ENCODE results near the gene ZNF718.
"Not testable (repeated sequence)": the region's sequence is repeated elsewhere in the genome, so short reads cannot be mapped to it uniquely, and the experiment has no call there.

ZNF718 gene

DNA sequence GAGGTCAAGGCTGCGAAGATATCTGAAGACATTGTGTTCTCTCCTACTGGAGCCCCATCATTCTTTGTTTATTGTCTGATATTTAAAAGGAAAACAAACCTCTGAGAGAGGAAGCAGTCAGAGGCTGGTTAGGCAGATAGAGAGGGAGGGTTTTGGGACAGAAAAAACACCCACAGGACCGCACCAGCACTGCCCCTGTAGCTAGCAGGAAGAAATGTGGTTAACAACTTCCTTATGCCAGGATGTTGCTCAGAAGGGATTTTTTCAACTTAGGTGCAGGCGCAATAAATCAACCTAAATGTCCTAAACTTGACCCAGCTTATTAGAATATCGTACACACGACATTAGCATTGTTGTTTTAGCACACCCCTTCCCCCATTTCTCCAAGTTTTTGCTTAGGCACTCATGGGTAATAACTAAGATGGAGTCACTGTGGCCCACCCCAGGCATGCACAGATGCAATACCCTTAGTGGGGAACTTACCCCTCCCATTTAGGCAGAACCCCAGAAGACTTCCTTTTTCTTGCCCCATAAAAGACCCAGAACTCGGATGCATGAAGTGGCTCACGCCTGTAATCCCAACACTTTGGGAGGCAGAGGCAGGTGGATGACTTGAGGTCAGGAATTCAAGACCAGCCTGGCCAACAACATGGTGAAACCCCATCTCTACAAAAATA is 2.8 kb upstream of the ZNF718 start:
- Histone ChIP-seq H3K36me3 (ENCODE audit: insufficient read depth, low read length) (peaks cover 8% of the 10 kb centered on the region), H2AFZ (ENCODE audit: low read depth, low read length) (no peak overlapping the region), H3K9me3 (ENCODE audit: low read length) (peaks cover 12% of the 10 kb centered on the region), H3K4me3 (ENCODE audit: low read length) (no peak overlapping the region), H3K27me3 (ENCODE audit: insufficient read depth, low read length) (no peaks in the 10 kb centered on the region), H3K4me1 (ENCODE audit: insufficient read depth, low read length) (peaks cover 9% of the 10 kb centered on the region)

- H2AFZ ChIP-seq (ENCODE audit: low read depth, low read length) = peak overlapping the region; percentile 50
- not testable (repeated sequence) for H3K27me3 ChIP-seq (ENCODE audit: insufficient read depth, low read length); H3K4me1 ChIP-seq (ENCODE audit: insufficient read depth, low read length)
- peak overlapping the region; percentile 64 for H3K4me3 ChIP-seq (ENCODE audit: low read length)
- H3K36me3 ChIP-seq (ENCODE audit: insufficient read depth, low read length) = peaks cover 12% of the 10 kb centered on the region
- H3K9me3 ChIP-seq (ENCODE audit: low read length) = peaks cover 15% of the 10 kb centered on the region
Measured at GRCh38 chr4:123922-124274, 403 bp upstream of the ZNF718 start.

GRCh38 chr4:125091-125771 is 930 bp downstream of the ZNF718 start:
- peaks cover 12% of the 10 kb centered on the region for H3K36me3 ChIP-seq (ENCODE audit: insufficient read depth, low read length)
- H3K9me3 ChIP-seq (ENCODE audit: low read length) = peaks cover 15% of the 10 kb centered on the region
- peaks cover 9% of the 10 kb centered on the region for H3K4me1 ChIP-seq (ENCODE audit: insufficient read depth, low read length)
- no peaks in the 10 kb centered on the region for H3K27me3 ChIP-seq (ENCODE audit: insufficient read depth, low read length)
- peak overlapping the region; percentile 50 for H2AFZ ChIP-seq (ENCODE audit: low read depth, low read length)
- peak overlapping the region; percentile 64 for H3K4me3 ChIP-seq (ENCODE audit: low read length)

- peaks cover 9% of the 10 kb centered on the region for H3K4me1 ChIP-seq (ENCODE audit: insufficient read depth, low read length)
- no peak overlapping the region for H2AFZ ChIP-seq (ENCODE audit: low read depth, low read length)
- H3K36me3 ChIP-seq (ENCODE audit: insufficient read depth, low read length) = peaks cover 12% of the 10 kb centered on the region
- H3K4me3 ChIP-seq (ENCODE audit: low read length) = peak overlapping the region; percentile 64
- H3K27me3 ChIP-seq (ENCODE audit: insufficient read depth, low read length) = no peaks in the 10 kb centered on the region
- peaks cover 12% of the 10 kb centered on the region for H3K9me3 ChIP-seq (ENCODE audit: low read length)
Measured at GRCh38 chr4:125833-126232, 1.5 kb downstream of the ZNF718 start.

DNA sequence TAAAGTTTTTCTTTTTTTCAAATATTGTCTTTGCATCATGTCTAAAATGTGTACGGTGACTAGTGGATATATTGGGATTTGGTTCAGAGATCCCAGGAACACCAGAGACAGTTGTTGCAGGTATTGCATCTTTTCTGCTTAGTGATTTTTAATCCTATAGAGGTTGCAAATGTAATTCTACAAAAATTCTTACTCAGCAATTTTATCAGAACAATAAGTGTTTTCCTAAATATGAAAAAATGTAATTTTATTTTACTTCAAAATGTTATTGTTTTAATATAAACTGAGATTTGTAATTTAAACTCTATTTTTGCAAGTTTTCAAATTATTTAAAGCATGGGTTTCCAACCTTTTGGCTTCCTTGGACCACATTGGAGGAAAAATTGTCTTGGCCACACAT is 8.2 kb downstream of the ZNF718 start:
- H3K4me1 ChIP-seq (ENCODE audit: insufficient read depth, low read length) = no peaks in the 10 kb centered on the region
- no peak overlapping the region for H3K4me3 ChIP-seq (ENCODE audit: low read length)
- H3K9me3 ChIP-seq (ENCODE audit: low read length) = peaks cover 35% of the 10 kb centered on the region
- H3K36me3 ChIP-seq (ENCODE audit: insufficient read depth, low read length) = peaks cover 43% of the 10 kb centered on the region
- no peaks in the 10 kb centered on the region for H3K27me3 ChIP-seq (ENCODE audit: insufficient read depth, low read length)
- no peak overlapping the region for H2AFZ ChIP-seq (ENCODE audit: low read depth, low read length)

DNA sequence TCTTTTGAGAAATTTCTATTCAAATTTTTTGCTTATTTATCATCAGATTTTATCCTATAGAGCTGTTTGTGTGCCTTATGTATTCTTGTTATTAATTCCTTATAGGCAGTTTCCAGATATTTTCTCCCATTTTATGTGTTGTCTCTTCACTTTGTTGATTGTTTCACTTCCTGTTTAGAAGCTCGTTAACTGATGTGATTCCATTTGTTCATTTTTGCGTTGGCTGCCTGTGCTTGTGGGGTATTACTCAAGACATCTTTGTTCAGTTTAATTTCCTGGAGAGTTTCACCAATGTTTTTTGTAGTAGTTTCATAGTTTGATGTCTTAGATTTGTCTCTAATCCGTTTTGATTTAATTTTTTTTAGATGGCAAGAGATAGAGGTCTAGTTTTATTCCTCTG is 14.6 kb downstream of the ZNF718 start:
- H2AFZ ChIP-seq (ENCODE audit: low read depth, low read length) = no peak overlapping the region
- no peak overlapping the region for H3K4me3 ChIP-seq (ENCODE audit: low read length)
- H3K9me3 ChIP-seq (ENCODE audit: low read length) = peaks cover 72% of the 10 kb centered on the region
- no peaks in the 10 kb centered on the region for H3K27me3 ChIP-seq (ENCODE audit: insufficient read depth, low read length)
- H3K4me1 ChIP-seq (ENCODE audit: insufficient read depth, low read length) = no peaks in the 10 kb centered on the region
- H3K36me3 ChIP-seq (ENCODE audit: insufficient read depth, low read length) = peaks cover 78% of the 10 kb centered on the region

DNA sequence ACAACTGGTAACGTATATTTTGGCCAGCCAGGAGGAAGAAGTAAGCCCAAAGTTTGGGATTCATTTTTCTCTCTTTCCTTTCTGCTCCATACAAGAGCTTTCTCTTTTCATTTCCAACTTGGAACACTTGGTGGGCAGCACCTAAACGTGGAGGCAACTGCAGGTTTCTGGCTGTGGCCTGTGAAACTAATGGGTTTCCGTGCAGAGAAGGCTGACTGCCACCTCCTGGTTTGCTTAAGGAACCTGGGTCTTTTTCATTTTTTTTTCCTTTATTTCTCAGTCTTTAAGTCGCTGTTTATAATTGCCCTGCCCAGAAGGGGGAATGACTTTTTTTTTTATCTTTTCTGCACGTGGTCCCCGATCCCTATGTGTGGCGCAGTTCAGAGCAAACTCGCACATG is 15.4 kb downstream of the ZNF718 start:
- H3K4me1 ChIP-seq (ENCODE audit: insufficient read depth, low read length) = no peaks in the 10 kb centered on the region
- peaks cover 67% of the 10 kb centered on the region for H3K9me3 ChIP-seq (ENCODE audit: low read length)
- no peak overlapping the region for H3K4me3 ChIP-seq (ENCODE audit: low read length)
- H3K36me3 ChIP-seq (ENCODE audit: insufficient read depth, low read length) = peaks cover 71% of the 10 kb centered on the region
- no peaks in the 10 kb centered on the region for H3K27me3 ChIP-seq (ENCODE audit: insufficient read depth, low read length)
- H2AFZ ChIP-seq (ENCODE audit: low read depth, low read length) = no peak overlapping the region

GRCh38 chr4:146621-147020 is 22.3 kb downstream of the ZNF718 start:
- Histone ChIP-seq H3K4me1 (ENCODE audit: insufficient read depth, low read length) (no peaks in the 10 kb centered on the region), H3K27me3 (ENCODE audit: insufficient read depth, low read length) (no peaks in the 10 kb centered on the region), H3K4me3 (ENCODE audit: low read length) (no peak overlapping the region), H3K36me3 (ENCODE audit: insufficient read depth, low read length) (peaks cover 17% of the 10 kb centered on the region), H3K9me3 (ENCODE audit: low read length) (peaks cover 57% of the 10 kb centered on the region), H2AFZ (ENCODE audit: low read depth, low read length) (no peak overlapping the region)

GRCh38 chr4:147233-147632 is 22.9 kb downstream of the ZNF718 start:
- H3K36me3 ChIP-seq (ENCODE audit: insufficient read depth, low read length) = peaks cover 14% of the 10 kb centered on the region
- no peak overlapping the region for H2AFZ ChIP-seq (ENCODE audit: low read depth, low read length)
- H3K4me3 ChIP-seq (ENCODE audit: low read length) = no peak overlapping the region
- H3K27me3 ChIP-seq (ENCODE audit: insufficient read depth, low read length) = no peaks in the 10 kb centered on the region
- H3K4me1 ChIP-seq (ENCODE audit: insufficient read depth, low read length) = no peaks in the 10 kb centered on the region
- peaks cover 52% of the 10 kb centered on the region for H3K9me3 ChIP-seq (ENCODE audit: low read length)

DNA sequence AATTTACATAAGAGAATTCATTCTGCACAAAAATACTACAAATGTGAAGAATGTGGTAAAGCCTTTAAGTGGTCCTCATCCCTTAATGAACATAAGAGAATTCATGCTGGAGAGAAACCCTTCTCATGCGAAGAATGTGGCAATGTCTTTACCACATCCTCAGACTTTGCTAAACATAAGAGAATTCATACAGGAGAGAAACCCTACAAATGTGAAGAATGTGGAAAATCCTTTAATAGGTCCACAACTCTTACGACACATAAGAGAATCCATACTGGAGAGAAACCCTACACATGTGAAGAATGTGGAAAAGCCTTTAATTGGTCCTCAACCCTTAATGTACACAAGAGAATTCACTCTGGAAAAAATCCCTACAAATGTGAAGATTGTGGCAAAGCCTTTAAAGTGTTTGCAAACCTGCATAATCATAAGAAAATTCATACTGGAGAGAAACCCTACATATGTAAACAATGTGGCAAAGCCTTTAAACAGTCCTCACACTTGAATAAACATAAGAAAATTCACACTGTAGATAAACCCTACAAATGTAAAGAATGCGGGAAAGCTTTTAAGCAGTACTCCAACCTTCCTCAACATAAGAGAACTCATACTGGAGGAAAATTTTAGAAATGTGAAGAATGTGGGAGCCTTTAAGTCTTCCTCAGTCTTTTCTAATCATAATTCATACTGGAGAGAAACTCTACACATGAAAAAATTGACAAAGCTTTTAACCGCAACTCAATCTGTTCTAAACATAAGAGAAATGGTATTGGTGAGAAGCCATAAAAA is 37.4 kb downstream of the ZNF718 start:
- H3K27me3 ChIP-seq (ENCODE audit: insufficient read depth, low read length) = no peaks in the 10 kb centered on the region
- H3K36me3 ChIP-seq (ENCODE audit: insufficient read depth, low read length) = peaks cover 3% of the 10 kb centered on the region
- H3K9me3 ChIP-seq (ENCODE audit: low read length) = peaks cover 30% of the 10 kb centered on the region
- no peaks in the 10 kb centered on the region for H3K4me1 ChIP-seq (ENCODE audit: insufficient read depth, low read length)
- H3K4me3 ChIP-seq (ENCODE audit: low read length) = no peak overlapping the region
- H2AFZ ChIP-seq (ENCODE audit: low read depth, low read length) = no peak overlapping the region

GRCh38 chr4:169640-170039 is 45.3 kb downstream of the ZNF718 start:
- H3K4me1 ChIP-seq (ENCODE audit: insufficient read depth, low read length); H3K27me3 ChIP-seq (ENCODE audit: insufficient read depth, low read length); H2AFZ ChIP-seq (ENCODE audit: low read depth, low read length); H3K36me3 ChIP-seq (ENCODE audit: insufficient read depth, low read length); H3K4me3 ChIP-seq (ENCODE audit: low read length): not testable (repeated sequence)
- peaks cover 29% of the 10 kb centered on the region for H3K9me3 ChIP-seq (ENCODE audit: low read length)

DNA sequence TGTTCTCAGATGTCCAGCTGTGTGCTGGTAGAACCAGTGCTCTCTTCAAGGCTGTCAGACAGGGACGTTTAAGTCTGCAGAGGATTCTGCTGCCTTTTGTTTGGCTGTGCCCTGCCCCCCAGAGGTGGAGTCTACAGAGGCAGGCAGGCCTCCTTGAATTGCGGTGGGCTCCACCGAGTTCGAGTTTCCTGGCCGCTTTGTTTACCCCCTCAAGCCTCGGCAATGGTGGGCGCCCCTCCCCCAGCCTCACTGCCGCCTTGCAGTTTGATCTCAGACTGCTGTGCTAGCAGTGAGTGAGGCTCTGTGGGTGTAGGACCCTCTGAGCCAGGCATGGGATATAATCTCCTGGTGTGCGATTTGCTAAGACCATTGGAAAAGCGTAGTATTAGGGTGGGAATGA is 47.0 kb downstream of the ZNF718 start:
- H2AFZ ChIP-seq (ENCODE audit: low read depth, low read length); H3K4me1 ChIP-seq (ENCODE audit: insufficient read depth, low read length); H3K36me3 ChIP-seq (ENCODE audit: insufficient read depth, low read length); H3K4me3 ChIP-seq (ENCODE audit: low read length); H3K27me3 ChIP-seq (ENCODE audit: insufficient read depth, low read length): not testable (repeated sequence)
- peaks cover 30% of the 10 kb centered on the region for H3K9me3 ChIP-seq (ENCODE audit: low read length)

GRCh38 chr4:173666-174314 is 49.5 kb downstream of the ZNF718 start:
- H2AFZ ChIP-seq (ENCODE audit: low read depth, low read length) = no peak overlapping the region
- no peak overlapping the region for H3K4me3 ChIP-seq (ENCODE audit: low read length)
- H3K9me3 ChIP-seq (ENCODE audit: low read length) = peaks cover 32% of the 10 kb centered on the region
- no peaks in the 10 kb centered on the region for H3K4me1 ChIP-seq (ENCODE audit: insufficient read depth, low read length)
- H3K36me3 ChIP-seq (ENCODE audit: insufficient read depth, low read length) = no peaks in the 10 kb centered on the region
- H3K27me3 ChIP-seq (ENCODE audit: insufficient read depth, low read length) = no peaks in the 10 kb centered on the region
